ENCODE results near the gene MUC2.

Gene MUC2

DNA sequence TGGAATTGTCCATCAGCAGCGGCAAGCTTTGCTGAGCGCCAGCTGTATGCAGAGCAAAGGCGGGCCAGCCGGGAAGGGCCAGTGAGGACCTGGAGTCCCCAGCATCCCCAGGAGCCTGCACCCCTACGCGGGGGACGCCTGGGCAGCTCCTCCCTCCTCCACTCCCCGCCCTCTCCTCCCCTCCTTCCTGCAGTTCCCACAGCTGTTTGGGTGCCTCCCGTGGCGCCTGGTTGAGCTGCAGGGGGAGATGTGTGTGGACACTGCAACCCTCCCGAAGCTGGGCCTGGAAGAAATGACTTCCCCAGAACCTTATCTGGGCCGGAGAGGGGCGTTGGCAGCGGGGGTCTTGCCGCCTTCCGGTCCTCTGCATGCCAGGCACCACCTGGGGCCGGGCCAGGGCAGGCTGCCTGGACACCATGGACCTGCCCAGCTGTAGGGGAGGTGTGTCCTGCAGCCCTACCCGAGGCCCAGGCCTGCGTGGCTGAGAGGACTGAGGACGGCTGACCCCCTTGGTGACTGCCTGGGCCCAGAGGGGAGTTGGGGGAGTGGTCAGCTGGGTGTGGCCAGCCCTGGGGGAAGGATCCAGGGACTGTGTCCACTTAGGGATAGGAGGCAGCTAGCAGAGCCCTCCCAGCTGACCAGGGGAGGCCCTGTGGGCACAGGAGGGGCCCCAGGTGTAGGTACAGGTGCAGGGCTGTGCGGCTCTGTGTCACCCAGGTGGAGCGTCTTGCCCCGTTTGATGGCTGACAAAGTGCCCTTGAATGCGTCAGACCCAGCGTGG is 21.4 kb upstream of the MUC2 start:
- WGBS (ENCODE audit: insufficient coverage): 82% methylated on average over 13 of the region's 25 CpGs
- POLR2A ChIA-PET: no interaction called here
- no peaks in the 10 kb centered on the region for H3K9me3 ChIP-seq (ENCODE audit: control extremely low read depth in 1 of 5, control insufficient read depth in 4 of 5, insufficient read depth in 2 of 5, low read depth in 1 of 5, low read length in 4 of 5)
- peak in 1 of 3 donors; percentile 13 for DNase-seq
- CTCF ChIA-PET: interaction anchor here (3.3 kb wide), 1 partner anchor 207 kb away, joined by 32 read pairs; no protein-coding TSS in a partner anchor
- H3K36me3 ChIP-seq (ENCODE audit: control insufficient read depth in 4 of 4, insufficient read depth in 4 of 4, low read length in 3 of 4): no peaks in the 10 kb centered on the region
- peaks cover 0 to 27% (median 12%) of the 10 kb centered on the region in 4 experiments for H3K4me1 ChIP-seq (ENCODE audit: control extremely low read depth in 1 of 4, control insufficient read depth in 4 of 4, insufficient read depth in 4 of 4, low read length in 3 of 4)
- H3K27me3 ChIP-seq (replicated peaks in 2 of 5; ENCODE audit: control insufficient read depth in 4 of 5, insufficient read depth in 5 of 5, low read length in 4 of 5): no peaks in the 10 kb centered on the region
- no peak overlapping the region for H3K4me3 ChIP-seq (ENCODE audit: control insufficient read depth in 1 of 7, extremely low read depth in 1 of 7, insufficient read depth in 4 of 7, low read depth in 2 of 7, low read length in 6 of 7)
- no peak overlapping the region for H3K27ac ChIP-seq (ENCODE audit: insufficient read depth in 1 of 2, low read depth in 1 of 2, low read length in 2 of 2, poor library complexity in 1 of 2, severe bottlenecking in 2 of 2)

- ChIA-PET CTCF (interaction anchor here (1.2 kb wide), 1 partner anchor 16 kb away, joined by 3 read pairs; no protein-coding TSS in a partner anchor), POLR2A (interaction anchor here (0.9 kb wide), 1 partner anchor 164 kb away, joined by 3 read pairs; no protein-coding TSS in a partner anchor)
- Histone ChIP-seq H3K27me3 (replicated peaks in 2 of 5; ENCODE audit: control insufficient read depth in 4 of 5, insufficient read depth in 5 of 5, low read length in 4 of 5) (peaks cover 0 to 3% (median 0%) of the 10 kb centered on the region in 5 experiments), H3K36me3 (ENCODE audit: control insufficient read depth in 4 of 4, insufficient read depth in 4 of 4, low read length in 3 of 4) (no peaks in the 10 kb centered on the region), H3K9me3 (ENCODE audit: control extremely low read depth in 1 of 5, control insufficient read depth in 4 of 5, insufficient read depth in 2 of 5, low read depth in 1 of 5, low read length in 4 of 5) (no peaks in the 10 kb centered on the region), H3K4me3 (ENCODE audit: control insufficient read depth in 1 of 7, extremely low read depth in 1 of 7, insufficient read depth in 4 of 7, low read depth in 2 of 7, low read length in 6 of 7) (no peak overlapping the region), H3K4me1 (ENCODE audit: control extremely low read depth in 1 of 4, control insufficient read depth in 4 of 4, insufficient read depth in 4 of 4, low read length in 3 of 4) (peaks cover 0 to 18% (median 8%) of the 10 kb centered on the region in 4 experiments), H3K27ac (ENCODE audit: insufficient read depth in 1 of 2, low read depth in 1 of 2, low read length in 2 of 2, poor library complexity in 1 of 2, severe bottlenecking in 2 of 2) (no peak overlapping the region)
- no peak for DNase-seq
- WGBS (ENCODE audit: insufficient coverage): 93% methylated on average over 20 of the region's 25 CpGs
Measured at GRCh38 chr11:1054143-1055108, 20.2 kb upstream of the MUC2 start.

DNA sequence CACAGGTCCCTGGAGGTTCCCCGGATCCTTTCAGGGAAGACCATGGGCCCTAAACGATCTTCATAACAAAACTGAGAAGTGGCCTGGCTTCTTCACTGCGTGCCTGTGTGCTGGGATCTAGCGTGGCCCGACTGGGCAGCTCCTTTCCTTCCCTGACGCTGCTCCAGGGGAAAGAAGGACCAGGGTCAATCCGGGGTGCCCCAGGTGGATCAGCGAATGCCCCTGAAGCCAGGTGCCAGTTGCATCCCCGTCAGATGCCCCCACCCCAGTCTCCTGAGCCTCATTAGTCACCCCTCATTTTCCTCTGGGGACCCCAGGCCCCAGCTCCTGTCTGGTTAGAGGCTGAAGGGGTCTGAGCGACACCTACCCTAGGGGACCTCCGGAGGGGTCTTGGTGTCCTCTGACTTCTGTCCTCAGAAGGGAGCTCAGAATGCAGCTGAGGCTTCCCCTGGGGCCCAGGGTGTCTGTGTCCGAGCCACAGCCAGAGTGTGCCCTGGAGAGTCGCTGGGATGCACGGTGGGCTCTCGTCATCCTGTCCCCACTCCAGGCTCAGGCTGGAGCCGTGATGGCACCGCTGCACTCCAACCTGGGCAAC is 19.5 kb upstream of the MUC2 start:
- ChIA-PET CTCF (interaction anchor here (1.2 kb wide), 1 partner anchor 17 kb away, joined by 3 read pairs; no protein-coding TSS in a partner anchor), POLR2A (interaction anchor here (0.9 kb wide), 1 partner anchor 164 kb away, joined by 3 read pairs; no protein-coding TSS in a partner anchor)
- Histone ChIP-seq H3K4me3 (ENCODE audit: control insufficient read depth in 1 of 7, extremely low read depth in 1 of 7, insufficient read depth in 4 of 7, low read depth in 2 of 7, low read length in 6 of 7) (no peak overlapping the region), H3K4me1 (ENCODE audit: control extremely low read depth in 1 of 4, control insufficient read depth in 4 of 4, insufficient read depth in 4 of 4, low read length in 3 of 4) (peaks cover 0 to 12% (median 4%) of the 10 kb centered on the region in 4 experiments), H3K27me3 (replicated peaks in 2 of 5; ENCODE audit: control insufficient read depth in 4 of 5, insufficient read depth in 5 of 5, low read length in 4 of 5) (peaks cover 0 to 3% (median 0%) of the 10 kb centered on the region in 5 experiments), H3K9me3 (ENCODE audit: control extremely low read depth in 1 of 5, control insufficient read depth in 4 of 5, insufficient read depth in 2 of 5, low read depth in 1 of 5, low read length in 4 of 5) (no peaks in the 10 kb centered on the region), H3K27ac (ENCODE audit: insufficient read depth in 1 of 2, low read depth in 1 of 2, low read length in 2 of 2, poor library complexity in 1 of 2, severe bottlenecking in 2 of 2) (no peak overlapping the region), H3K36me3 (ENCODE audit: control insufficient read depth in 4 of 4, insufficient read depth in 4 of 4, low read length in 3 of 4) (no peaks in the 10 kb centered on the region)
- no peak for DNase-seq
- WGBS (ENCODE audit: insufficient coverage): 93% methylated on average over 12 of the region's 17 CpGs

- H3K27ac ChIP-seq (ENCODE audit: insufficient read depth in 1 of 2, low read depth in 1 of 2, low read length in 2 of 2, poor library complexity in 1 of 2, severe bottlenecking in 2 of 2): no peak overlapping the region
- ChIA-PET CTCF (interaction anchor here (0.6 to 1.2 kb wide), 2 partner anchors 18 to 67 kb away, joined by 3 read pairs; no protein-coding TSS in a partner anchor), POLR2A (no interaction called here)
- 91% methylated on average over 46 of the region's 46 CpGs for WGBS (ENCODE audit: insufficient coverage)
- H3K4me3 ChIP-seq (ENCODE audit: control insufficient read depth in 1 of 7, extremely low read depth in 1 of 7, insufficient read depth in 4 of 7, low read depth in 2 of 7, low read length in 6 of 7): no peak overlapping the region
- no peak for DNase-seq
- peaks cover 0 to 3% (median 2%) of the 10 kb centered on the region in 5 experiments for H3K27me3 ChIP-seq (replicated peaks in 2 of 5; ENCODE audit: control insufficient read depth in 4 of 5, insufficient read depth in 5 of 5, low read length in 4 of 5)
- peaks cover 0 to 2% (median 0%) of the 10 kb centered on the region in 4 experiments for H3K4me1 ChIP-seq (ENCODE audit: control extremely low read depth in 1 of 4, control insufficient read depth in 4 of 4, insufficient read depth in 4 of 4, low read length in 3 of 4)
- no peaks in the 10 kb centered on the region for H3K36me3 ChIP-seq (ENCODE audit: control insufficient read depth in 4 of 4, insufficient read depth in 4 of 4, low read length in 3 of 4)
- H3K9me3 ChIP-seq (ENCODE audit: control extremely low read depth in 1 of 5, control insufficient read depth in 4 of 5, insufficient read depth in 2 of 5, low read depth in 1 of 5, low read length in 4 of 5): no peaks in the 10 kb centered on the region
Measured at GRCh38 chr11:1055990-1056771, 18.5 kb upstream of the MUC2 start.

DNA sequence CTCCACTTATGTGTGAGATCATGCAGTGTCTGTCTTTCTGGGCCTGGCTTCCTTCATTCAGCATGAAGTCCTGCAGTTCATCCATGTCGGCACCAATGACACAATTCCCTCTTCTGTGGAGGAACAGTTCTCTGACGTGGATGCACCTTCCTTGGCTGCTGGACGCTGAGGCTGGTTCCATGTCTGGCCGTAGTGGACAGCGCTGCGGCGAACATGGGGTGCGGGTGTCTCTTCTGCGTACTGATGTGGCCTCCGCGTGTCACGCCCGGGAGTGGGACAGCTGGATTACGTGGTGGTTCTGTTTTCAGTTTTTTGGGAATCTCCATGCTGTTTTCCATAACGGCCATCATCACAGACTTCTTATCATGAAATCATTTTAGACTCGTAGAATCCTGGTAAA is 16.9 kb upstream of the MUC2 start:
- Histone ChIP-seq H3K27ac (ENCODE audit: insufficient read depth in 1 of 2, low read depth in 1 of 2, low read length in 2 of 2, poor library complexity in 1 of 2, severe bottlenecking in 2 of 2) (no peak overlapping the region), H3K4me1 (ENCODE audit: control extremely low read depth in 1 of 4, control insufficient read depth in 4 of 4, insufficient read depth in 4 of 4, low read length in 3 of 4) (no peaks in the 10 kb centered on the region), H3K9me3 (ENCODE audit: control extremely low read depth in 1 of 5, control insufficient read depth in 4 of 5, insufficient read depth in 2 of 5, low read depth in 1 of 5, low read length in 4 of 5) (peaks cover 0 to 7% (median 4%) of the 10 kb centered on the region in 5 experiments), H3K4me3 (ENCODE audit: control insufficient read depth in 1 of 7, extremely low read depth in 1 of 7, insufficient read depth in 4 of 7, low read depth in 2 of 7, low read length in 6 of 7) (no peak overlapping the region), H3K27me3 (replicated peaks in 2 of 5; ENCODE audit: control insufficient read depth in 4 of 5, insufficient read depth in 5 of 5, low read length in 4 of 5) (peaks cover 0 to 9% (median 7%) of the 10 kb centered on the region in 5 experiments), H3K36me3 (ENCODE audit: control insufficient read depth in 4 of 4, insufficient read depth in 4 of 4, low read length in 3 of 4) (no peaks in the 10 kb centered on the region)
- ChIA-PET POLR2A (no interaction called here), CTCF (no interaction called here)
- DNase-seq: no peak
- WGBS (ENCODE audit: insufficient coverage): 95% methylated on average over 6 of the region's 16 CpGs

DNA sequence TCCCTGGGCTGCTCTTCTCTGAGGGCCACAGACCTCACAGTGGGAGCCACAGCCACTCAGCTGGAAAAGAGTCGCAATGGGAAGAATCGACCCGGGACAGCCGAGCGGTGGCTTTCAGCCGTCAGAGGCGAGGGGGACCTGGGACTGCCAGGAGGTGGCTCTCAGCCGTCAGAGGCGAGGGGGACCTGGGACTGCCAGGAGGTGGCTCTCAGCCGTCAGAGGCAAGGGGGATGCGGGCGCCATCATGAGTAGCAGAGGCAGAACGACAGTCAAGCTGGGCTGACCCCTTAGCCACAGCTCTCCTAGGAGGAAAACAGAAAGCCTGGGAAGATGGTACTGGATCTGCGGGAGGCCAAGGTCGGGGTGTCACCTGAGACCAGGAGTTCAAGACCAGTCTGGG is 14.9 kb upstream of the MUC2 start:
- Histone ChIP-seq H3K4me3 (ENCODE audit: control insufficient read depth in 1 of 7, extremely low read depth in 1 of 7, insufficient read depth in 4 of 7, low read depth in 2 of 7, low read length in 6 of 7) (no peak overlapping the region), H3K36me3 (ENCODE audit: control insufficient read depth in 4 of 4, insufficient read depth in 4 of 4, low read length in 3 of 4) (no peaks in the 10 kb centered on the region), H3K27me3 (replicated peaks in 2 of 5; ENCODE audit: control insufficient read depth in 4 of 5, insufficient read depth in 5 of 5, low read length in 4 of 5) (peaks cover 0 to 9% (median 7%) of the 10 kb centered on the region in 5 experiments), H3K27ac (ENCODE audit: insufficient read depth in 1 of 2, low read depth in 1 of 2, low read length in 2 of 2, poor library complexity in 1 of 2, severe bottlenecking in 2 of 2) (no peak overlapping the region), H3K4me1 (ENCODE audit: control extremely low read depth in 1 of 4, control insufficient read depth in 4 of 4, insufficient read depth in 4 of 4, low read length in 3 of 4) (peaks cover 0 to 3% (median 0%) of the 10 kb centered on the region in 4 experiments), H3K9me3 (ENCODE audit: control extremely low read depth in 1 of 5, control insufficient read depth in 4 of 5, insufficient read depth in 2 of 5, low read depth in 1 of 5, low read length in 4 of 5) (peaks cover 0 to 7% (median 4%) of the 10 kb centered on the region in 5 experiments)
- DNase-seq: no peak
- WGBS (ENCODE audit: insufficient coverage): 72% methylated on average over 15 of the region's 15 CpGs
- CTCF ChIA-PET: interaction anchor here (0.8 kb wide), 1 partner anchor 8 kb away, joined by 4 read pairs; no protein-coding TSS in a partner anchor
- POLR2A ChIA-PET: no interaction called here

All from common myeloid progenitor, CD34-positive (primary cell).